Pancreas (tissue), 10 donors: ENCODE measurements around the gene TPM4. TPM values are rescaled to one million over a fixed set of nuclear protein-coding genes. Genes with fewer than 3 reads are reported as not detected.

Experiments
- ATAC-seq, 4 donors: fragments of 200-7000 bp; cut with Tn5 transposase; one replicate each; pipeline versions ENCODE4 v1.8.0 to v1.9.1; 2020; ENCODE audit warnings: mild to moderate bottlenecking in 4 of 4, moderate library complexity in 4 of 4
- DNase-seq, 6 donors: peaks; one replicate each; pipeline ENCODE4 v3.0.0-alpha.2; 2020
- FAIRE-seq: peaks from 2 replicates; lab custom pipeline; 2012; peaks lifted over from hg19 to GRCh38; lab: Jason Lieb, UNC
- H3K27ac ChIP-seq, 4 donors: fragments of 200-600 bp; sonication (generic); 1 replicate in 3 of 4; 2 replicates in 1 of 4; pipeline versions ENCODE4 v1.5.0 to v1.8.0; 2020
- H3K27me3 ChIP-seq, 4 donors: fragments of 200-600 bp; one replicate each; pipeline ENCODE4 v1.8.0; 2021
- H3K36me3 ChIP-seq, 3 donors: fragments of 200-600 bp; sonication (generic) in 1 of 3; one replicate each; pipeline versions ENCODE4 v1.5.0 to v1.8.0; 2020 to 2021
- H3K4me1 ChIP-seq, 3 donors: fragments of 200-600 bp; one replicate each; pipeline ENCODE4 v1.8.0; 2021
- H3K4me3 ChIP-seq, 4 donors: fragments of 200-600 bp; sonication (generic) in 2 of 4; one replicate each; pipeline versions ENCODE4 v1.5.0 to v1.8.0; 2020 to 2021
- H3K9me3 ChIP-seq, 4 donors: fragments of 200-600 bp; one replicate each; pipeline ENCODE4 v1.8.0; 2021
- WGBS, 2 donors: extraction: QIAGEN DNeasy Blood & Tissue Kit; methylation state at CpG; one replicate each; pipeline ENCODE4 v1.1.7; 2013; 5-methylcytosine and 5-hydroxymethylcytosine counted together
- intact Hi-C, 3 donors: fragments of 100-400 bp; cut with DNase I; formaldehyde crosslinking; loops; one replicate each; pipeline versions ENCODE4 v1.11.1 to v1.14.2; 2022
- polyA plus RNA-seq, 2 donors: library from polyadenylated mRNA; stranded (reverse); fragments of 200-250 nt; gene quantifications; one replicate each; pipeline ENCODE4 v1.2.3, GENCODE V29; 2013
- total RNA-seq, 6 donors: library from RNA; stranded (reverse); fragmentation: NEBNext Ultra II Directional in 4 of 6; extraction: Animal tissue kit (Norgen Biotek cat#: 25700) in 4 of 6; gene quantifications; one replicate each; pipeline versions ENCODE4 v1.2.1 to v1.2.4, GENCODE V29; 2021 to 2023
- TF ChIP-seq, protein P1 (sequence below), 4 donors: fragments of 200-600 bp; sonication (generic) in 3 of 4; IDR thresholded peaks; one replicate each; pipeline versions ENCODE4 v1.5.0 to v1.8.0; 2021; ENCODE audit warnings: antibody characterized with exemption in 4 of 4
- donor health status: healthy with polysubstance abuse.
- donor health status: DM: no; HTN: no; CAD: no; lungs with moderate emphysema.
- donor health status: DM: no; HTN: no; CAD: no.
- donor health status: control.
- donor health status: control.
- donor health status: Bipolar disorder and iron deficiency.
- donor health status: DM: yes; HTN: yes; CAD: no.
- donor health status: DM: no; HTN: no; CAD: no.
- donor health status: DM: no; HTN: no; CAD: no.
- donor health status: DM: yes; HTN: yes; CAD: no.

The TPM4 gene
- total and polyA plus RNA-seq, 8 donors, result 36.8 to 161 (median 79.6) TPM

- DNase-seq, result peak in 1 of 6 donors; percentile 38
- H3K4me3 ChIP-seq, result no peak overlapping the region
- H3K27ac ChIP-seq, result no peak overlapping the region
- H3K4me1 ChIP-seq, result no peaks in the 10 kb centered on the region
- 51 to 59% methylated on average over 17 of the region's 17 CpGs for WGBS, 2 donors
- H3K36me3 ChIP-seq, result no peaks in the 10 kb centered on the region
- no peak for ATAC-seq
- FAIRE-seq, result no peak
- no peaks in the 10 kb centered on the region for H3K9me3 ChIP-seq
- H3K27me3 ChIP-seq, result no peaks in the 10 kb centered on the region
- TF ChIP-seq, protein P1, sequence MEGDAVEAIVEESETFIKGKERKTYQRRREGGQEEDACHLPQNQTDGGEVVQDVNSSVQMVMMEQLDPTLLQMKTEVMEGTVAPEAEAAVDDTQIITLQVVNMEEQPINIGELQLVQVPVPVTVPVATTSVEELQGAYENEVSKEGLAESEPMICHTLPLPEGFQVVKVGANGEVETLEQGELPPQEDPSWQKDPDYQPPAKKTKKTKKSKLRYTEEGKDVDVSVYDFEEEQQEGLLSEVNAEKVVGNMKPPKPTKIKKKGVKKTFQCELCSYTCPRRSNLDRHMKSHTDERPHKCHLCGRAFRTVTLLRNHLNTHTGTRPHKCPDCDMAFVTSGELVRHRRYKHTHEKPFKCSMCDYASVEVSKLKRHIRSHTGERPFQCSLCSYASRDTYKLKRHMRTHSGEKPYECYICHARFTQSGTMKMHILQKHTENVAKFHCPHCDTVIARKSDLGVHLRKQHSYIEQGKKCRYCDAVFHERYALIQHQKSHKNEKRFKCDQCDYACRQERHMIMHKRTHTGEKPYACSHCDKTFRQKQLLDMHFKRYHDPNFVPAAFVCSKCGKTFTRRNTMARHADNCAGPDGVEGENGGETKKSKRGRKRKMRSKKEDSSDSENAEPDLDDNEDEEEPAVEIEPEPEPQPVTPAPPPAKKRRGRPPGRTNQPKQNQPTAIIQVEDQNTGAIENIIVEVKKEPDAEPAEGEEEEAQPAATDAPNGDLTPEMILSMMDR (IDR thresholded peaks at IDR 0.05), result no peak
- intact Hi-C loops, result loop anchor here in 1 of 3 donors (5.0 kb wide), 1 partner anchor 145 kb away; no protein-coding TSS in a partner anchor
Measured at GRCh38 chr19:16037424-16038195, 38.7 kb upstream of the TPM4 start.

DNA sequence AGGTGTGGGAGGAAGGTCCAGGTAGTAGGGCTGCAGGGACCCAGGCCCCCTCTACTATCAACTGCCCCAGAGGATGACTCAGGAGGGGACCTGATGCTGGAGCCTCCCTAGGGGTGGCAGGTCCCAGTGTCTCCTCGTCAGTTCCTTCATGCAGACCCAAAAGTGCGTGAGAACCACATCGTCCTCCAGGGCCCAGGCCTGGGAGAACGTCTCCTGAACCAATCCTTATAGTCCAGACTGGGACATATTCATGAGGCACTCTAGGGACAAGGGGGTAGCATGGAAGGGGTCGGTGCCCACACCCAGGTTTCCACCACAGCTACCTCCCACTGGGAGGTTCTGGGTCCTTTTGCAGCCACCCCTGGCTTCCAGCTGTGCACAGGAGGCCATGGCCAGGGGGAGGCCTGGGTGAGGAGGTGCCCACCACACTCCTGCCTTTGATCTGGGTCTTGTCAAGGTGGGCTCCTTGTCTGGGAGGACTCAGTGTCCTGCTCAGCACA, 38.0 kb upstream of the TPM4 start:
- intact Hi-C loops, result loop anchor here in 1 of 3 donors (5.0 kb wide), 1 partner anchor 144 kb away; no protein-coding TSS in a partner anchor
- ATAC-seq (no peak), DNase-seq (no peak), FAIRE-seq (no peak)
- no peaks in the 10 kb centered on the region for H3K4me1 ChIP-seq
- H3K4me3 ChIP-seq, result no peak overlapping the region
- H3K27ac ChIP-seq, result no peak overlapping the region
- WGBS, 2 donors, result 63 to 72% methylated on average over 5 of the region's 5 CpGs
- H3K27me3 ChIP-seq, result no peaks in the 10 kb centered on the region
- TF ChIP-seq, protein P1 (IDR thresholded peaks at IDR 0.05), result no peak
- H3K9me3 ChIP-seq, result no peaks in the 10 kb centered on the region
- H3K36me3 ChIP-seq, result no peaks in the 10 kb centered on the region

- FAIRE-seq (no peak), DNase-seq (peak in 1 of 6 donors; percentile 49), ATAC-seq (no peak)
- TF ChIP-seq, protein P1 (IDR thresholded peaks at IDR 0.05), result no peak
- intact Hi-C loops, result loop anchor here in 1 of 3 donors (5.0 kb wide), 1 partner anchor 143 kb away; no protein-coding TSS in a partner anchor
- Histone ChIP-seq H3K27ac (no peak overlapping the region), H3K9me3 (no peaks in the 10 kb centered on the region), H3K4me1 (no peaks in the 10 kb centered on the region), H3K4me3 (no peak overlapping the region), H3K36me3 (no peaks in the 10 kb centered on the region), H3K27me3 (no peaks in the 10 kb centered on the region)
- WGBS, 2 donors, result 69 to 81% methylated on average over 18 of the region's 18 CpGs
Measured at GRCh38 chr19:16039081-16039480, 37.2 kb upstream of the TPM4 start.

GRCh38 chr19:16039545-16039944, 36.8 kb upstream of the TPM4 start:
- Histone ChIP-seq H3K9me3 (no peaks in the 10 kb centered on the region), H3K36me3 (no peaks in the 10 kb centered on the region), H3K4me1 (no peaks in the 10 kb centered on the region), H3K27me3 (no peaks in the 10 kb centered on the region), H3K4me3 (no peak overlapping the region), H3K27ac (no peak overlapping the region)
- ATAC-seq (no peak), FAIRE-seq (no peak), DNase-seq (peak in 1 of 6 donors; percentile 34)
- TF ChIP-seq, protein P1 (IDR thresholded peaks at IDR 0.05), result no peak
- intact Hi-C loops, result loop anchor here in 1 of 3 donors (5.0 kb wide), 1 partner anchor 143 kb away; no protein-coding TSS in a partner anchor
- 71% methylated on average over 5 of the region's 5 CpGs for WGBS, 2 donors
